ENCODE results near the gene SORCS2.

DNA sequence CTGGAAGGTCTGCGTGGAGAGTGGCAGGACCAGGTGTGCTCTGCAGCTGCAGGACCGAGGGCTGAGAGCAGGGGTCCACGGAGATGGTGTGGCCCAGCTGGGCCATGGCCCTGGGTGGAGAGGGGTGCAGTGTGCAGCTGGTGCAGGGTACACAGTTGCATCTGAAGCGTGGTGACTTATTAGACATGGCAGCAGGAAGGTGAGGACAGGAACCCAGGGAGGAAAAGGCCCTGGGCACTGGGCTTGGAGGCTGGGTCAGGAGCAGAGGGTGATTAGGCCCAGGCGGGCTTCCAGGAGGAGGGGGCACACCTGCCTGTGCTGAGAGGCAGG is 457.0 kb downstream of the SORCS2 start:
- TF ChIP-seq, protein P1, sequence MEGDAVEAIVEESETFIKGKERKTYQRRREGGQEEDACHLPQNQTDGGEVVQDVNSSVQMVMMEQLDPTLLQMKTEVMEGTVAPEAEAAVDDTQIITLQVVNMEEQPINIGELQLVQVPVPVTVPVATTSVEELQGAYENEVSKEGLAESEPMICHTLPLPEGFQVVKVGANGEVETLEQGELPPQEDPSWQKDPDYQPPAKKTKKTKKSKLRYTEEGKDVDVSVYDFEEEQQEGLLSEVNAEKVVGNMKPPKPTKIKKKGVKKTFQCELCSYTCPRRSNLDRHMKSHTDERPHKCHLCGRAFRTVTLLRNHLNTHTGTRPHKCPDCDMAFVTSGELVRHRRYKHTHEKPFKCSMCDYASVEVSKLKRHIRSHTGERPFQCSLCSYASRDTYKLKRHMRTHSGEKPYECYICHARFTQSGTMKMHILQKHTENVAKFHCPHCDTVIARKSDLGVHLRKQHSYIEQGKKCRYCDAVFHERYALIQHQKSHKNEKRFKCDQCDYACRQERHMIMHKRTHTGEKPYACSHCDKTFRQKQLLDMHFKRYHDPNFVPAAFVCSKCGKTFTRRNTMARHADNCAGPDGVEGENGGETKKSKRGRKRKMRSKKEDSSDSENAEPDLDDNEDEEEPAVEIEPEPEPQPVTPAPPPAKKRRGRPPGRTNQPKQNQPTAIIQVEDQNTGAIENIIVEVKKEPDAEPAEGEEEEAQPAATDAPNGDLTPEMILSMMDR (IDR thresholded peaks at IDR 0.05; ENCODE audit: low read depth, low read length) = no peak
- TF ChIP-seq MYC (IDR thresholded peaks at IDR 0.05; ENCODE audit: low read depth, low read length) (no peak), POLR2A (IDR thresholded peaks at IDR 0.05; ENCODE audit: extremely low read depth, insufficient read length) (no peak)
- TF ChIP-seq, protein P2, sequence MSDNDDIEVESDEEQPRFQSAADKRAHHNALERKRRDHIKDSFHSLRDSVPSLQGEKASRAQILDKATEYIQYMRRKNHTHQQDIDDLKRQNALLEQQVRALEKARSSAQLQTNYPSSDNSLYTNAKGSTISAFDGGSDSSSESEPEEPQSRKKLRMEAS (IDR thresholded peaks at IDR 0.05; ENCODE audit: low read depth, low read length) = no peak
